Measurements from ENCODE around the gene TEX13A.

- no peak for TF ChIP-seq CTCF (conservative IDR thresholded peaks at IDR 0.05 in 1 of 2, IDR thresholded peaks at IDR 0.05 in 1 of 2; ENCODE audit: extremely low read depth in 1 of 2, insufficient read depth in 1 of 2, low read depth in 1 of 2, low read length in 2 of 2)
- TF ChIP-seq EZH2 (IDR thresholded peaks at IDR 0.05; ENCODE audit: borderline replicate concordance, low read length): no peak
Measured at GRCh38 chrX:105179644-105180043, 40.9 kb downstream of the TEX13A start.

Data from mammary epithelial cell (primary cell).